Left lobe of liver (tissue), 2 donors: ENCODE results near the gene SREK1IP1. TPM values are rescaled to one million over a fixed set of nuclear protein-coding genes. Genes with fewer than 3 reads are reported as not detected.

Experiments
- ATAC-seq: fragments of 200-7000 bp; cut with Tn5 transposase; one replicate; pipeline ENCODE4 v1.9.1; 2020; ENCODE audit warnings: mild to moderate bottlenecking, moderate library complexity
- DNase-seq: peaks from one replicate; pipeline ENCODE4 v3.0.0-alpha.2; 2020; ENCODE audit warnings: low spot score
- total RNA-seq: library from RNA; stranded (reverse); gene quantifications from one replicate; pipeline ENCODE4 v1.2.1, GENCODE V29; 2021
- donor health status: DM: no; HTN: no; CAD: no; lungs with moderate emphysema.
- donor health status: DM: no; HTN: yes; CAD: no.

Gene SREK1IP1
- total RNA-seq, 1 donor from 2014 or later: 6.3 TPM

DNA sequence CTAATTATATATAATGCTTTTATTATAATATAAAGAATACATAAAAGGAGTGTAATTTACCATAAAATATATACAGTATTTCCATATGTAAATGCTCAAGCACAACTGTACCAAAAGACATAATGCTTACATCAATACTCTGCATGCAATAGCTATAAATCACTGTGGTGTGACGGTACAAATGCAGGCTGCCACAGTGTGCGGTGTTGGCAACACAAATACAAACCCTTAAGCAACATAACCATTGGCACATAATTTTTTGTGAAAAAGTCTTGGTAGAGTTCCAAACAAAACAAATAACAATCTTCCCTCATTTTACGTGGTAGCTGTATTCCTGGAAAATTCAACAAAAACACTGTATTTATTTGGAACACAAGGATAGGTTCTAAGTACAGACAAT lies 80.1 kb downstream of the SREK1IP1 start:
- DNase-seq: no peak
- no peak for ATAC-seq

DNA sequence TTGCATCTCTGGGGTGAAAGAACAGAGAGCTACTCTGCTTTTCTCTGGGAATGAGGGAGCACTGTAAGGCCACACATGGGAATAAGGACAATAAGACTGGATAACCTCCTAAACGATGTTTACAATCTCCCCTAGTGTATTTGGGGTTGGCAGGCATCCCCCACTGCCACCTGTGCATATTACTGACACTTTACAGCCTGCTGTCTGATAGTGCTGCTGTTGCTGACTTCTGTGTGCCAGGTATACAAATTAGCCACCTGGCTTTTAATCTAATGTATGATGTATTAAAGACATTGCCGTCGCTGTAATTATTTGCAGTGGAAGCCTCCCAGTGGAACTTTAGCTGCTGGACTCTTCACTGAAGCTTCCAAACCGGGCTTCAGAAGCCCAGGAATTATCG lies 82.6 kb downstream of the SREK1IP1 start:
- DNase-seq: no peak

DNA sequence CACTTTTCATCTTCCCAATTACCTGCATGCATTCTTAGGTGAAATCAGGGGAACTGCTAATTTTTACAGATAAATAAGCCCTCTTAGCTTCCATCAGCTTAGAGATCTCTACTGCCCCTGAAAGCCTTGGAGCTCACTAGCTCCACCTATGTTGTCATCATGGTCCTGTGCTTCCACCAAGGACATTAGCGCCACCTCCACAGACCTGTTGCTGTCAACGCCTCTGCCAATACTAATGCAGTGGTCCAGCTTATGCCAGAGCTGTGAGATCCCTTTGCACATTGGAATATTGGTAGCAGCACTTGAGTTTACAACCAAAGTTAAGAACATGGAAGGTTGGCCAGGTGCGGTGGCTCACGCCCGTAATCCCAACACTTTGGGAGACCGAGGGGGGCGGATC lies 85.9 kb downstream of the SREK1IP1 start:
- no peak for ATAC-seq
- no peak for DNase-seq

More for the DNA sequence above, 82.6 kb downstream of the SREK1IP1 start:
- no peak for ATAC-seq

DNA sequence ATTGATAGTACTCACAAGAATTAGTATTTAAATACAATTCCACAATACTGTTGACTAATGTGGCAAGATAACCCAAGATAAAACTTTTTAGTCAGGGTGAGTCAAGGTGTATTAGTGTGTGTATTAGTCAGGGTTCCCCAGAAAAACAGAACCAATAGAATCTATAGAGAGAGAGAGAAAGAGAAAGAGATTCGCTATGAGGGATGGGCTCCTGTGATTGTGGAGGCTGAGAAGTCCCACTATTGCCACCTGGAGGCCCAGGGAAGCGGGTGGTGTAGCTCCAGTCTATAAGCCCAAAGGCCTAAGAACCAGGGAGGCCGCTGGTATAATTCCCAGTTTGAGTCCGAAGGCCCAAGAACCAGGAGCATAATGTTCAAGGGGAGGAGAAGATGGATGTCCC lies 88.2 kb downstream of the SREK1IP1 start:
- ATAC-seq (no peak), DNase-seq (no peak)

DNA sequence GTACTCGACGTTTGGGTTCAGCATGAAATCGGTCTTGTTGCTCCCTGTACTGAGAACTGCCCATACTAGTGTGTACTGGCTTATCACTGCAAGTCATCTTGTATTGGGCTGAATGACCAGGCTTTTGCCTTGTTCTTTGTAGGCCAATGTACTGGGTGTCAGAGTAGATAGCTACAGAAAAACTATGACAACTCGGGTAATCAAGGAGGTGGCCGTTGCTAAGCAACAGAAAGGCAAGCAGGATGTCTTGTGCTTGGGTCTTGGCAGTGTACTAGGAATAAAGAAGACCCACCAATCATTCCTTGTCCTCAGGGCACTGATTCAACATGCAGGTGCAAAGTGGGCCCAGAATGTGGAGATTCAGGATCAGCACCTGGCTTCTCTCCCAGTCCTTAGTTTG lies 90.1 kb downstream of the SREK1IP1 start:
- DNase-seq (no peak), ATAC-seq (no peak)

DNA sequence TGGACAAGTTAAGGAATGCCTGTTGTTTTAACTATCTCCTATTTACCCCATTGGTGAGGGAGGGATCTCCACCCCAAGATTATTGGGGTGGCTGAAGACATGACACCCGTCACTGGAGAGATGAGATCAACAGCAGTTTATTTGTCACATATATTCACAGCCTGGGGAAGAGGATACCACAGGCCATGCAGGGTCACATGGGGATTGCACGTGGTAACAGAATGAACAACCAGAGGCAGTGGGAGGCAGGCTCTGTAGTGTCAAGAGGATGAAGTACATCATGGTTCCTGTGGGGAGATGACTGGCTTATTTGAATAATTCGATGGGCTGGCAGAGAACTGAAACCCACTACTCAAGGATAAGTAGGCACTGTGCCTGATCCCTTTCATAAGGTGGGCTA lies 96.8 kb downstream of the SREK1IP1 start:
- ATAC-seq (no peak), DNase-seq (no peak)

DNA sequence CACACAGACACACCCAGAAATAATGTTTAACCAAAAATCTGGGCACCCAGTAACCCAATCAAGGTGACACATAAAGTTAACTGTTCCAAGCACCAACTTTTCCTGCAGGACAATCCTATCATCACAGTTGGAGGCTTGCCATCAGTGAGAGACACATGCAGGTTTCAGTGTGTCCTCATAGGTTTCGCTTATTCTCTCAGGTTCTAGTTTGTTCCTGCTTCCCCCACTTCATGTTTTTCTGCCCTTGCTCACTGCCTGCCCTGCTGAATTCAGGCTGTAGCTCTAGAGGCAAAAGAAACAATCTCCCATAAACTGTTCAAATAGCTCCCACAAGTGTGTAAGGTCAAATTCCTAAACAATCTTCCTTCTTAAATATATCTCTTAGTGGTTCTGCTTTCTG lies 98.2 kb downstream of the SREK1IP1 start:
- DNase-seq: no peak
- no peak for ATAC-seq

Other genes with a start within 250 kb of the SREK1IP1 start
- not detected for gene SHISAL2B, start 78.2 kb downstream of the SREK1IP1 start, total RNA-seq
- gene CWC27, start 239 bp upstream of the SREK1IP1 start, total RNA-seq: 5.0 TPM